Left ventricle myocardium inferior (tissue), 1 donor: ENCODE measurements around the gene MAP3K9. TPM values are rescaled to one million over a fixed set of nuclear protein-coding genes. Genes with fewer than 3 reads are reported as not detected.

Experiments used
- DNase-seq: peaks from one replicate; pipeline ENCODE4 v3.0.0-alpha.2; 2020
- H3K27ac ChIP-seq: fragments of 200-600 bp; replicated peaks from 2 replicates; pipeline ENCODE4 v1.8.0; 2021
- H3K27me3 ChIP-seq: fragments of 200-600 bp; 2 replicates; pipeline ENCODE4 v1.8.0; 2021; ENCODE audit warnings: low read depth
- H3K36me3 ChIP-seq: fragments of 200-600 bp; 2 replicates; pipeline ENCODE4 v1.8.0; 2021
- H3K4me1 ChIP-seq: fragments of 200-600 bp; 2 replicates; pipeline ENCODE4 v1.8.0; 2021
- H3K4me3 ChIP-seq: fragments of 200-600 bp; 2 replicates; pipeline ENCODE4 v1.8.0; 2021; ENCODE audit warnings: mild to moderate bottlenecking, moderate library complexity
- H3K9me3 ChIP-seq: fragments of 200-600 bp; replicated peaks from 2 replicates; pipeline ENCODE4 v1.8.0; 2021
- intact Hi-C: fragments of 100-400 bp; cut with micrococcal nuclease; formaldehyde crosslinking; loops from one replicate; pipeline ENCODE4 v1.11.0; 2022
- total RNA-seq: library from RNA; stranded (reverse); fragmentation: NEBNext Ultra II Directional; extraction: Animal tissue kit (Norgen Biotek cat#: 25700); gene quantifications from one replicate; pipeline ENCODE4 v1.2.1, GENCODE V29; 2021
- TF ChIP-seq, protein P1 (sequence below): fragments of 200-600 bp; IDR thresholded peaks from 2 replicates; pipeline ENCODE4 v1.8.0; 2021; ENCODE audit warnings: antibody characterized with exemption, mild to moderate bottlenecking, borderline replicate concordance
- donor health status: DM: no; HTN: yes; CAD: no; lungs with severe emphysema.

MAP3K9 gene
- total RNA-seq, 1 donor from 2014 or later: 1.9 TPM

- H3K36me3 ChIP-seq: no peaks in the 10 kb centered on the region
- no peaks in the 10 kb centered on the region for H3K9me3 ChIP-seq
- no peaks in the 10 kb centered on the region for H3K27me3 ChIP-seq
- H3K27ac ChIP-seq: no peak overlapping the region
- H3K4me3 ChIP-seq: no peak overlapping the region
- TF ChIP-seq, protein P1, sequence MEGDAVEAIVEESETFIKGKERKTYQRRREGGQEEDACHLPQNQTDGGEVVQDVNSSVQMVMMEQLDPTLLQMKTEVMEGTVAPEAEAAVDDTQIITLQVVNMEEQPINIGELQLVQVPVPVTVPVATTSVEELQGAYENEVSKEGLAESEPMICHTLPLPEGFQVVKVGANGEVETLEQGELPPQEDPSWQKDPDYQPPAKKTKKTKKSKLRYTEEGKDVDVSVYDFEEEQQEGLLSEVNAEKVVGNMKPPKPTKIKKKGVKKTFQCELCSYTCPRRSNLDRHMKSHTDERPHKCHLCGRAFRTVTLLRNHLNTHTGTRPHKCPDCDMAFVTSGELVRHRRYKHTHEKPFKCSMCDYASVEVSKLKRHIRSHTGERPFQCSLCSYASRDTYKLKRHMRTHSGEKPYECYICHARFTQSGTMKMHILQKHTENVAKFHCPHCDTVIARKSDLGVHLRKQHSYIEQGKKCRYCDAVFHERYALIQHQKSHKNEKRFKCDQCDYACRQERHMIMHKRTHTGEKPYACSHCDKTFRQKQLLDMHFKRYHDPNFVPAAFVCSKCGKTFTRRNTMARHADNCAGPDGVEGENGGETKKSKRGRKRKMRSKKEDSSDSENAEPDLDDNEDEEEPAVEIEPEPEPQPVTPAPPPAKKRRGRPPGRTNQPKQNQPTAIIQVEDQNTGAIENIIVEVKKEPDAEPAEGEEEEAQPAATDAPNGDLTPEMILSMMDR: no peak
- peaks cover 18% of the 10 kb centered on the region for H3K4me1 ChIP-seq
- intact Hi-C loops: no loop called here
- DNase-seq: no peak
These were observed 107.2 kb downstream of the MAP3K9 start for GRCh38 chr14:70702161-70702560.

GRCh38 chr14:70701610-70702009, 107.7 kb downstream of the MAP3K9 start:
- TF ChIP-seq, protein P1: no peak
- intact Hi-C loops: no loop called here
- no peaks in the 10 kb centered on the region for H3K27me3 ChIP-seq
- no peaks in the 10 kb centered on the region for H3K9me3 ChIP-seq
- H3K4me3 ChIP-seq: no peak overlapping the region
- no peak for DNase-seq
- H3K27ac ChIP-seq: no peak overlapping the region
- peaks cover 18% of the 10 kb centered on the region for H3K4me1 ChIP-seq
- no peaks in the 10 kb centered on the region for H3K36me3 ChIP-seq

DNA sequence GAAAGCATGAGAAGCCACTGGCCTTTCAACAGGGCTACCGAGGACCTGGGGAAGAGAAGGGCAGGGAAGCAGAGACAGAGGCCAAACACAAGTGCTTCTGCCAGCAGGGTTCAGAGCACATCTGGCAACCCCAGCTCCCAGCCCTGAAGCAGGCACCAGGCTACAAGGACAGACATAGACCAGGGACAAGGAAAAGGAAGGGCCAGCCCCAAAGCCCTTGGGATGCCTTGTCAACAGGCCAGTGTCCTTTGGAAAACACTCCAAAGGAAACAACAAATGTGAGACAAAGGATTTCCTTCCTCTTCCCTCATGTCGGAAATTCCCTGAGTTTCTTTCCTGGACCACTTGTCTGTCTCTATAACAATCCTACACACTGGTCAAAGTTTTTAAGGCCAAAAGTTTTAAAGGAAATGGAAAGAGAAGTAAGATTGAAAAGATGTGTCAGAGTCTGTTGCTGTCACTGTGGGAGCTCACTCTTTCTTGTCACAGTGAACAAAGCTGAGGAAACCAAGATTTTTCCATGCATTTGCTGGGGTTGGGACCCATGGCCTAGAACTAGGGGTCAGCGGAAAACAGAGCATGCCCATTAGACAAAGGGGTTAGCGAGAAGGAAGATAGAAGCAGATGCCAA, 108.2 kb downstream of the MAP3K9 start:
- Histone ChIP-seq H3K4me3 (no peak overlapping the region), H3K27me3 (no peaks in the 10 kb centered on the region), H3K27ac (no peak overlapping the region), H3K4me1 (peaks cover 18% of the 10 kb centered on the region), H3K9me3 (no peaks in the 10 kb centered on the region), H3K36me3 (no peaks in the 10 kb centered on the region)
- TF ChIP-seq, protein P1: no peak
- intact Hi-C loops: no loop called here
- DNase-seq: peak; percentile 16

DNA sequence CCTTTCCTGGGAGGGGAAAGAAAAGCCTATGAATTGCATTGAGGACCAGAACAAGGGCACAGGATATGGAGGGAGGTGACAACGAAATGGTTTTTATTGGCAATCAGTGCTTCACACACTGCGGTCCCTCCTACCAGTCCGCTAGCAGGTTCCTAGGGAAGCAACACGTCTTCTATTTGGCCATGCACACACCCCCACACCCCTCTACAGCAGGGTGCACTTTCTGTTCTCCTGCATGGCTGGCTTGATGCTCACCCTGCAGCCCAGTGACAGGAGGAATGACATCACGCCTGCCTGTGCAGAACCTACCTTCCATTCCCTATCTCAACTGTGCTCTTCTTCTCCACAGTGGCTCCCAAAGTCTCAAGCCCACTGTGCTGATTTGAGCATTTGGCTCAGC, 109.7 kb downstream of the MAP3K9 start:
- H3K27ac ChIP-seq: no peak overlapping the region
- H3K27me3 ChIP-seq: no peaks in the 10 kb centered on the region
- TF ChIP-seq, protein P1: no peak
- H3K4me1 ChIP-seq: peaks cover 18% of the 10 kb centered on the region
- intact Hi-C loops: no loop called here
- H3K4me3 ChIP-seq: no peak overlapping the region
- H3K36me3 ChIP-seq: no peaks in the 10 kb centered on the region
- no peak for DNase-seq
- H3K9me3 ChIP-seq: no peaks in the 10 kb centered on the region

DNA sequence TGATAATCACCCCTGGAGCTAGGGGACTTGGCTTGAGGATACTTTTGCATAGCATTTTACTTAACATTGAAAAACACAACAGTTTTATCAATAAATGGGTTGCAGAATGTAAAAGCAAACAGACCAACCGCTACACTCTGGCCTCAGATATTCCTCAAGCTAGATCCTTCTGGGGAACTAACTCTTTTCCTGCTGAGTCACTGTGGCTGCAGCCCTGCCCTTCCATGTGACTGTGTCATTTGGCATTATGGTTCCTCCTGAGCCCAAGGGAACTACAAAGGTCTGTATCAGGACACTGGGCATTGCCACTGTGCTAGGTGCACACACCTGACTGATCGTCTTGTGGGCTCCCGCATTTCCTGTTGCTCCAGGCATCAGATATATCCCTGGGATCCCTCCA, 111.0 kb downstream of the MAP3K9 start:
- Histone ChIP-seq H3K4me3 (no peak overlapping the region), H3K36me3 (no peaks in the 10 kb centered on the region), H3K4me1 (peaks cover 18% of the 10 kb centered on the region), H3K9me3 (no peaks in the 10 kb centered on the region), H3K27me3 (no peaks in the 10 kb centered on the region), H3K27ac (no peak overlapping the region)
- intact Hi-C loops: no loop called here
- TF ChIP-seq, protein P1: no peak
- DNase-seq: peak; percentile 19
